Memory B cell (primary cell): Measurements from ENCODE around the gene SKP2.
"Not testable (repeated sequence)": the region's sequence is repeated elsewhere in the genome, so short reads cannot be mapped to it uniquely, and the experiment has no call there.

ENCODE experiments used
- ATAC-seq: fragments of 150-1000 bp; cut with Tn5 transposase; 2 replicates; pipeline ENCODE4 v1.10.0; 2021; ENCODE audit warnings: low read depth, mild to moderate bottlenecking, moderate library complexity
- DNase-seq, 2 donors: peaks; one replicate each; pipeline ENCODE4 v3.0.0; 2022; ENCODE audit warnings: low spot score in 2 of 2
- H3K27ac Mint-ChIP-seq: one replicate; pipeline ENCODE4 v1.8.0; 2022; ENCODE audit warnings: mild to moderate bottlenecking, moderate library complexity, mixed read lengths
- H3K27me3 Mint-ChIP-seq: one replicate; pipeline ENCODE4 v1.8.0; 2022; ENCODE audit warnings: mixed read lengths
- H3K36me3 Mint-ChIP-seq: one replicate; pipeline ENCODE4 v1.8.0; 2022; ENCODE audit warnings: mild to moderate bottlenecking, mixed read lengths
- H3K4me1 Mint-ChIP-seq: one replicate; pipeline ENCODE4 v1.8.0; 2022; ENCODE audit warnings: mixed read lengths
- H3K4me3 Mint-ChIP-seq: one replicate; pipeline ENCODE4 v1.8.0; 2022; ENCODE audit warnings: mild to moderate bottlenecking, moderate library complexity, mixed read lengths
- H3K9me3 Mint-ChIP-seq: one replicate; pipeline ENCODE4 v1.8.0; 2022; ENCODE audit warnings: mixed read lengths

SKP2 gene

GRCh38 chr5:36198783-36199182 lies 46.9 kb downstream of the SKP2 start:
- DNase-seq, H3K27ac Mint-ChIP-seq, H3K27me3 Mint-ChIP-seq, H3K4me3 Mint-ChIP-seq, ATAC-seq, H3K4me1 Mint-ChIP-seq, H3K9me3 Mint-ChIP-seq: not testable (repeated sequence)
- H3K36me3 Mint-ChIP-seq: peaks cover 14% of the 10 kb centered on the region

DNA sequence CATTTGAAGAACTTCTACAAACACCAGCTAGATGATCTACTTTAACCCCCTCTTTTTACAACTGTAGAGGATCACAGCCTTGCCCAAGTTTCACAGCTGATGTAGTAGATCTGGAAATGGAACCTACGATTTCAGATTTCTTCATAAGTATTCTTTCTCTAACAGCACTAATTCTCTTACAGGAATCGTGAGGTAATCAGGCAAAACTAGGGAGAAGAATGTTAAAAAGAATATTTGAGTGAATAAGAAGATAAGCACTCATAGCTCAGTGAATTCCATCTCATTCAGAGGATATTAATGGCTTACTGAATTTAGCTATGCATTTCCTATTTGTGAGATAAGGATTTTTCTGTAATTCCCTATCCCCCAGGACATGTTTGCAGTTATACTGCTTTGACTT lies 47.7 kb downstream of the SKP2 start:
- Mint-ChIP-seq H3K36me3 (peaks cover 14% of the 10 kb centered on the region), H3K27ac (no peak overlapping the region), H3K4me3 (no peak overlapping the region), H3K4me1 (no peaks in the 10 kb centered on the region), H3K27me3 (no peaks in the 10 kb centered on the region), H3K9me3 (no peaks in the 10 kb centered on the region)
- DNase-seq: no peak
- no peak for ATAC-seq

DNA sequence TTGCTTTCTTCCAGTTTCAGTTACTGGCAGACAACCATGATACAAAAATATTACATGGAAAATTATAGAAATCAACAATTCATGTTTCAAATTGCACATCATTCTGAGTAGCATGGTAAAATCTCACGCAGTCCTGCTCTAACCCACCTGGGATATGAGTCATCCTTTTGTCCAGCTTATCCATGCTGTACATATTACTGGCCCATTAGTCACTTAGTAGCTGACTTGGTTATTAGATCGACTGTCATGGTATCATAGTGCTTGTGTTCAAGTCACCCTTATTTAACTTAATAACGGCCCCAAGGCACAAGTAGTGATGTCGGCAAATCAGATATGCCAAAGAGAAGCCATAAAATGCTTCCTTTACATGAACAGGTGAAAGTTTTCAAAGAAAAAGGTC lies 48.6 kb downstream of the SKP2 start:
- H3K27me3 Mint-ChIP-seq: no peaks in the 10 kb centered on the region
- no peaks in the 10 kb centered on the region for H3K9me3 Mint-ChIP-seq
- no peak overlapping the region for H3K27ac Mint-ChIP-seq
- DNase-seq: no peak
- peaks cover 14% of the 10 kb centered on the region for H3K36me3 Mint-ChIP-seq
- no peak overlapping the region for H3K4me3 Mint-ChIP-seq
- ATAC-seq: no peak
- no peaks in the 10 kb centered on the region for H3K4me1 Mint-ChIP-seq

GRCh38 chr5:36202521-36202961 lies 50.6 kb downstream of the SKP2 start:
- peaks cover 17% of the 10 kb centered on the region for H3K36me3 Mint-ChIP-seq
- no peaks in the 10 kb centered on the region for H3K27me3 Mint-ChIP-seq
- H3K27ac Mint-ChIP-seq: no peak overlapping the region
- H3K4me1 Mint-ChIP-seq: no peaks in the 10 kb centered on the region
- H3K9me3 Mint-ChIP-seq: peaks cover 2% of the 10 kb centered on the region
- no peak for DNase-seq
- ATAC-seq: no peak
- H3K4me3 Mint-ChIP-seq: no peak overlapping the region

DNA sequence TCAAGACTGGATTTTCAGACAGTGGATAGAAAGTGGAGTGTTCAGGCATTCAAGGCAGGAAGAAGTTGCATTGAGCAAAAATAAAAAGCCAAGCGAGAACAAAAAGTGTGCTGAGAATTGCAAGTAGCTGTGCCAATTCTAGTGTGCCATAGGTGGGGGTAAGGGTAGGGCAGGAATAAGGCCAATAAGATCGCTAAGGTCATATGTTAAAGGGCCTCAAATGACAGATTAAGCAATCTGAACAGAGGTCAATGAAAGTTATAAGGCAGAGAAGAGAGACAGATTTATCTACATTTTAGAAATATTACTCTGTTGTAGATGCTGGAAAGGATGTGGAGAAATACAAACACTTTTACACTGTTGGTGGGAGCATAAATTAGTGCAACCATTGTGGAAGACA lies 53.4 kb downstream of the SKP2 start:
- Mint-ChIP-seq H3K4me1 (no peaks in the 10 kb centered on the region), H3K4me3 (no peak overlapping the region), H3K9me3 (peaks cover 2% of the 10 kb centered on the region), H3K36me3 (peaks cover 18% of the 10 kb centered on the region), H3K27ac (no peak overlapping the region), H3K27me3 (no peaks in the 10 kb centered on the region)
- DNase-seq (no peak), ATAC-seq (no peak)

- H3K36me3 Mint-ChIP-seq: peaks cover 18% of the 10 kb centered on the region
- ATAC-seq: no peak
- peaks cover 2% of the 10 kb centered on the region for H3K9me3 Mint-ChIP-seq
- no peaks in the 10 kb centered on the region for H3K27me3 Mint-ChIP-seq
- H3K4me3 Mint-ChIP-seq: no peak overlapping the region
- H3K27ac Mint-ChIP-seq: no peak overlapping the region
- DNase-seq: no peak
- no peaks in the 10 kb centered on the region for H3K4me1 Mint-ChIP-seq
These were observed 55.0 kb downstream of the SKP2 start for GRCh38 chr5:36206913-36207312.

GRCh38 chr5:36208786-36209185 lies 56.9 kb downstream of the SKP2 start:
- no peaks in the 10 kb centered on the region for H3K4me1 Mint-ChIP-seq
- no peaks in the 10 kb centered on the region for H3K27me3 Mint-ChIP-seq
- H3K4me3 Mint-ChIP-seq: no peak overlapping the region
- no peak overlapping the region for H3K27ac Mint-ChIP-seq
- ATAC-seq: no peak
- peaks cover 2% of the 10 kb centered on the region for H3K9me3 Mint-ChIP-seq
- H3K36me3 Mint-ChIP-seq: peaks cover 23% of the 10 kb centered on the region
- DNase-seq: no peak

DNA sequence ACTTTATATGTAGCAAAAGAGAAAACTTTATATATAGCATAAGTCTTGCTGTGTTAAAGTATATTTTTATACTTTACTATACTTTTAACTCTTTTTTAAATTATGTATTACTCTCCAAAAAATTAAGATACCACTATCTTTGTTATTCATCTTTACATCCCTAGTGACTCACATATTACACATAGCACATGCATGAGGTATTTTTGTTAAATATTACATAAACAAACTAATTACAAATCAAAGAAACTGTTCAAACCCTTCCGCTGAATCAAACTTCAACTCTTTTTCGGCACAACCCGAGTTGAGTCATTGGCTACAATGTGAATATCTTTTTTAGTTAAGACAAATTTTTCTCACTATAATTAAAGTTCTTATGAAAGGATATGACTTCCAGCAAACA lies 57.8 kb downstream of the SKP2 start:
- Mint-ChIP-seq H3K27me3 (no peaks in the 10 kb centered on the region), H3K36me3 (peaks cover 24% of the 10 kb centered on the region), H3K4me3 (no peak overlapping the region), H3K4me1 (no peaks in the 10 kb centered on the region), H3K9me3 (peaks cover 2% of the 10 kb centered on the region), H3K27ac (no peak overlapping the region)
- DNase-seq (no peak), ATAC-seq (no peak)

DNA sequence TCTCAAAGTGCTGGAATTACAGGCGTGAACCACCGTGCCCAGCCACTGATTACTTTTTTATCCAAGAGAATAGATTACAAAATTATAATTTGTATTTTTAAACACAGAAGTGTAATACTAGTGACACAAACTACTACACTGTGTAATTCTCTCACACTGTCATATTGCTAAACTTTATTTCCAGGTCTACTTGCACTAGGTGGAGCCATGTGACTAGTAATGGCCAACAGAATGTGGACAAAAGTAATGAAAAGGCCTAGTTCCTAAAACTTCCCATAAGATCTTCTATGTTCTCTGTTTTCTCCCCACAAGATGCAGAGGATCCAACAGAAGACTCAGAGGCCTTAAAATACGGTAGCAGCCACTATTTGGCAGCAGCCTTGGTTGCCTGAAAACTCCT lies 62.5 kb downstream of the SKP2 start:
- Mint-ChIP-seq H3K36me3 (peaks cover 18% of the 10 kb centered on the region), H3K4me1 (peaks cover 3% of the 10 kb centered on the region), H3K4me3 (no peak overlapping the region), H3K9me3 (no peaks in the 10 kb centered on the region), H3K27ac (no peak overlapping the region), H3K27me3 (no peaks in the 10 kb centered on the region)
- no peak for ATAC-seq
- no peak for DNase-seq

DNA sequence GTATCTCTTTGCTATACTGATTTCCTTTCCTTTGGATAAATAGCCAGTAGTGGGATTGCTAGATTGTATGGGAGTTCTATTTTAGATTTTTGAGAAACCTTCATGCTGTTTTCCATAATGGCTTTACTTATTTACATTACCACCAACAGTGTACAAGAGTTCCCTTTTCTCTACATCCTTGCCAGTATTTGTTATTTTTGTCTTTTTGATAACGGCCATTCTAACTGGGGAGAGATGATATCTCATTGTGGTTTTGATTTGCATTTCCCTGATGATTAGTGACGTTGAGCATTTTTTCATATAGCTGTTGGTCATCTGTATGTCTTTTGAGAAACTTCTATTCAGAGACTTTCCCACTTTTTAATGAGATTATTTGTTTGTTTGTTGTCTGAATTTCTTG lies 64.0 kb downstream of the SKP2 start:
- no peaks in the 10 kb centered on the region for H3K27me3 Mint-ChIP-seq
- H3K9me3 Mint-ChIP-seq: no peaks in the 10 kb centered on the region
- no peak for DNase-seq
- peaks cover 3% of the 10 kb centered on the region for H3K4me1 Mint-ChIP-seq
- no peak for ATAC-seq
- peak overlapping the region; percentile 35 for H3K27ac Mint-ChIP-seq
- no peak overlapping the region for H3K4me3 Mint-ChIP-seq
- peaks cover 23% of the 10 kb centered on the region for H3K36me3 Mint-ChIP-seq

- peaks cover 27% of the 10 kb centered on the region for H3K36me3 Mint-ChIP-seq
These were observed 65.7 kb downstream of the SKP2 start for GRCh38 chr5:36217567-36217966.

DNA sequence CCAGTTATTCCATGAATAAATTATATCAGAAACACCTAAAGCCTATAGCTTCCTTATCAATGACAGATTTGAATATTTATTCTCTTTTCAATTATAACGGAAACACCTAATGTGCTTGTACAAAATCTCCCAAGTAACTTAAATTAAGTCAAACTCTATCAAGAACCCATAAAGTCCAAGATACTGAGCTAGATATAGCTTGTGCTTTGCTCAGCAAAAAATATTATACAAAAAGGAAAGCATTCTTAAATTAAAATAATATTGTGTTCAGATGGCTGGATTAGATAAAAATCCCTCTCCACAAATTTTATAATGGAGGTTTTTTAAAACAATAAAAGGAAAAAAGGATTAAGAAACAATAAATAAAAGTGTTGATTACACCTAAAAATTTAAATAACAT lies 66.1 kb downstream of the SKP2 start:
- ATAC-seq (no peak), DNase-seq (no peak)
- H3K36me3 Mint-ChIP-seq: peaks cover 23% of the 10 kb centered on the region
- H3K27ac Mint-ChIP-seq: no peak overlapping the region
- H3K27me3 Mint-ChIP-seq: no peaks in the 10 kb centered on the region
- peaks cover 3% of the 10 kb centered on the region for H3K4me1 Mint-ChIP-seq
- H3K4me3 Mint-ChIP-seq: no peak overlapping the region
- no peaks in the 10 kb centered on the region for H3K9me3 Mint-ChIP-seq

More at GRCh38 chr5:36217567-36217966, 65.7 kb downstream of the SKP2 start:
- H3K9me3 Mint-ChIP-seq: no peaks in the 10 kb centered on the region
- H3K27me3 Mint-ChIP-seq: no peaks in the 10 kb centered on the region
- H3K4me3 Mint-ChIP-seq: no peak overlapping the region
- peaks cover 3% of the 10 kb centered on the region for H3K4me1 Mint-ChIP-seq
- DNase-seq (no peak), ATAC-seq (no peak)
- H3K27ac Mint-ChIP-seq: no peak overlapping the region

GRCh38 chr5:36222620-36223019 lies 70.7 kb downstream of the SKP2 start:
- ATAC-seq (no peak), DNase-seq (no peak)
- Mint-ChIP-seq H3K27ac (no peak overlapping the region), H3K36me3 (peaks cover 24% of the 10 kb centered on the region), H3K9me3 (no peaks in the 10 kb centered on the region), H3K4me3 (no peak overlapping the region), H3K4me1 (no peaks in the 10 kb centered on the region), H3K27me3 (no peaks in the 10 kb centered on the region)

DNA sequence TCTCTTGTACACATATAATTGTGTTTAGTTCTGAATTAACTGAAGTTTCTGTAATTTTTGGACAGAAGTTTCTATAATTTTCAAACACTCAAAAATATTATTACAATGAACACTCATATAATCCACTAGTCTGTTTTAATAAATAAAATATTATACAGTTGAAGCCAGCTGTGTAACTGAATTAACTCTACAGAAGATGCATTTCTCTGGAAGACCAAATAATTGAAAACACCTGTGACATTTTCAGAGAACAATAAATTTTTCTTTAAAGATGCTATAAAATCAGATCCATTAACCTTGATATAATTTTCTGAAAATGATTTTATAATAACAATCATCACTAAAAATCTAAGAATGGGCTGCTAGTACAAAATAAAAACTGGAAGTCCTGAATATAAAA lies 75.1 kb downstream of the SKP2 start:
- DNase-seq: no peak
- Mint-ChIP-seq H3K4me3 (no peak overlapping the region), H3K27me3 (no peaks in the 10 kb centered on the region), H3K36me3 (peaks cover 13% of the 10 kb centered on the region), H3K9me3 (no peaks in the 10 kb centered on the region), H3K4me1 (peaks cover 4% of the 10 kb centered on the region), H3K27ac (no peak overlapping the region)
- ATAC-seq: no peak

DNA sequence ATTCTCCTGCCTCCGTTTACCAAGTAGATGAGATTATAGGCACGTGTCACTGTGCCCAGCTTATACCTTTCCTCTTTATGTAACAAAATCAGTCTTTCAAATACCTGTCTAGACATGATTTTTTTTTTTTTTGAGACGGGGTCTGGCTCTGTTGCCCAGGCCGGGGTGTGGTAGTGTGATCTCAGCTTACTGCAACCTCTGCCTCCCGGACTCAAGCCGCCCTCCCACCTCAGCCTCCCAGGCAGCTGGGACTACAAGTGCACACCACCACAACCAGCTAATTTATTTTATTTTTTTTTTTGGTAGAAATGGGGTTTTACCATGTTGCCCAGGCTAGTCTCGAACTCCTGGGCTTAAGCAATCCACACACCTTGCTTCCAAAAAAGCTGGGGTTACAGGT lies 76.6 kb downstream of the SKP2 start:
- peaks cover 13% of the 10 kb centered on the region for H3K36me3 Mint-ChIP-seq
- no peaks in the 10 kb centered on the region for H3K27me3 Mint-ChIP-seq
- no peaks in the 10 kb centered on the region for H3K9me3 Mint-ChIP-seq
- ATAC-seq (no peak), DNase-seq (no peak)
- peaks cover 10% of the 10 kb centered on the region for H3K4me1 Mint-ChIP-seq
- H3K4me3 Mint-ChIP-seq: no peak overlapping the region
- no peak overlapping the region for H3K27ac Mint-ChIP-seq
